Measurements from ENCODE around the gene GLTPD2.

DNA sequence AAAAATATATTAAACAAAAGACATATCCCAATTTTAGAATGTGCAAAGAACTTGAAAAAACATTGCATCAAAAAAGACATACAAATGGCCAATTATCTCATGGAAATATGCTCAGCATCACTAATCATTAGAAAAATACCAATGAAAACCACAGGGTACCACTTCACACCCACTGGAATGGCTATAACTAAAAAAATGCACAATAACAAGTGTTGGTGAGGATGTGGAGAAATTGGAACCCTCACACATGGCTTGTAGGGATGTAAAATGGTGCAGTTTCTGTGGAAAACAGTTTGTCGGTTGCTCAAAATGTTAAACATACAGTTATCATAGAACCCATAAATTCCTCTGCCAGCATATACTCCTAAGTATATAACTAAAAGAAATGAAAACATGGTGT lies 6.4 kb downstream of the GLTPD2 start:
- TF ChIP-seq CTCF (conservative IDR thresholded peaks at IDR 0.05) (no peak), ZFX (IDR thresholded peaks at IDR 0.05) (no peak)

Measured in C4-2B (cell line).